Right forelimb (tissue), 1 donor: Measurements from ENCODE around the gene PHLPP1.

Experiments
- DNase-seq: peaks from one replicate; pipeline ENCODE4 v3.0.0-alpha.2; 2018

The PHLPP1 gene

GRCh38 chr18:62987859-62988258 is 272.5 kb downstream of the PHLPP1 start:
- DNase-seq = no peak

- no peak for DNase-seq
These were observed 273.1 kb downstream of the PHLPP1 start for GRCh38 chr18:62988471-62988870.

GRCh38 chr18:62989195-62989594 is 273.9 kb downstream of the PHLPP1 start:
- DNase-seq = no peak

GRCh38 chr18:62990653-62991052 is 275.3 kb downstream of the PHLPP1 start:
- no peak for DNase-seq

- no peak for DNase-seq
These were observed 276.0 kb downstream of the PHLPP1 start for GRCh38 chr18:62991389-62991788.

- DNase-seq = no peak
These were observed 276.6 kb downstream of the PHLPP1 start for GRCh38 chr18:62991959-62992358.

- no peak for DNase-seq
These were observed 277.6 kb downstream of the PHLPP1 start for GRCh38 chr18:62992877-62993365.

- DNase-seq = no peak
These were observed 281.2 kb downstream of the PHLPP1 start for GRCh38 chr18:62996566-62996965.

- no peak for DNase-seq
These were observed 281.7 kb downstream of the PHLPP1 start for GRCh38 chr18:62997076-62997475.

- DNase-seq = no peak
These were observed 283.1 kb downstream of the PHLPP1 start for GRCh38 chr18:62998443-62998842.

GRCh38 chr18:62999392-62999791 is 284.1 kb downstream of the PHLPP1 start:
- DNase-seq = no peak

GRCh38 chr18:62999921-63000320 is 284.6 kb downstream of the PHLPP1 start:
- DNase-seq = no peak

GRCh38 chr18:63000839-63001238 is 285.5 kb downstream of the PHLPP1 start:
- DNase-seq = no peak

GRCh38 chr18:63001861-63002260 is 286.5 kb downstream of the PHLPP1 start:
- no peak for DNase-seq

- no peak for DNase-seq
These were observed 287.0 kb downstream of the PHLPP1 start for GRCh38 chr18:63002305-63002704.

GRCh38 chr18:63002803-63003445 is 287.6 kb downstream of the PHLPP1 start:
- no peak for DNase-seq

GRCh38 chr18:63003899-63004298 is 288.6 kb downstream of the PHLPP1 start:
- no peak for DNase-seq

GRCh38 chr18:63004466-63005089 is 289.2 kb downstream of the PHLPP1 start:
- no peak for DNase-seq

- no peak for DNase-seq
These were observed 290.0 kb downstream of the PHLPP1 start for GRCh38 chr18:63005306-63005705.

GRCh38 chr18:63007231-63007630 is 291.9 kb downstream of the PHLPP1 start:
- no peak for DNase-seq

- peak; percentile 64 for DNase-seq
These were observed 300.9 kb downstream of the PHLPP1 start for GRCh38 chr18:63016270-63016669.

GRCh38 chr18:63017076-63017475 is 301.7 kb downstream of the PHLPP1 start:
- no peak for DNase-seq

GRCh38 chr18:63017977-63018376 is 302.6 kb downstream of the PHLPP1 start:
- no peak for DNase-seq

GRCh38 chr18:63022429-63023022 is 307.2 kb downstream of the PHLPP1 start:
- no peak for DNase-seq
